Measurements from ENCODE around the gene SCFD2.
"Not testable (repeated sequence)": the region's sequence is repeated elsewhere in the genome, so short reads cannot be mapped to it uniquely, and the experiment has no call there.

SCFD2 gene

GRCh38 chr4:53194727-53195126, 171.1 kb downstream of the SCFD2 start:
- no peak for DNase-seq (ENCODE audit: extremely low read depth in 1 of 2, low read depth in 1 of 2)

- no peak for DNase-seq (ENCODE audit: extremely low read depth in 1 of 2, low read depth in 1 of 2)
These were observed 172.8 kb downstream of the SCFD2 start for GRCh38 chr4:53193111-53193510.

GRCh38 chr4:53192496-53192895, 173.4 kb downstream of the SCFD2 start:
- DNase-seq (ENCODE audit: extremely low read depth in 1 of 2, low read depth in 1 of 2): no peak

- DNase-seq (ENCODE audit: extremely low read depth in 1 of 2, low read depth in 1 of 2): no peak
These were observed 173.9 kb downstream of the SCFD2 start for GRCh38 chr4:53191997-53192396.

GRCh38 chr4:53189011-53189410, 176.8 kb downstream of the SCFD2 start:
- DNase-seq (ENCODE audit: extremely low read depth in 1 of 2, low read depth in 1 of 2): no peak

GRCh38 chr4:53186714-53187358, 179.0 kb downstream of the SCFD2 start:
- no peak for DNase-seq (ENCODE audit: extremely low read depth in 1 of 2, low read depth in 1 of 2)

GRCh38 chr4:53185869-53186585, 179.8 kb downstream of the SCFD2 start:
- no peak for DNase-seq (ENCODE audit: extremely low read depth in 1 of 2, low read depth in 1 of 2)

GRCh38 chr4:53183754-53184153, 182.1 kb downstream of the SCFD2 start:
- DNase-seq (ENCODE audit: extremely low read depth in 1 of 2, low read depth in 1 of 2): no peak

- DNase-seq (ENCODE audit: extremely low read depth in 1 of 2, low read depth in 1 of 2): not testable (repeated sequence)
These were observed 188.1 kb downstream of the SCFD2 start for GRCh38 chr4:53177751-53178150.

GRCh38 chr4:53175640-53176039, 190.2 kb downstream of the SCFD2 start:
- DNase-seq (ENCODE audit: extremely low read depth in 1 of 2, low read depth in 1 of 2): no peak

GRCh38 chr4:53174823-53175222, 191.0 kb downstream of the SCFD2 start:
- no peak for DNase-seq (ENCODE audit: extremely low read depth in 1 of 2, low read depth in 1 of 2)

GRCh38 chr4:53173576-53173975, 192.3 kb downstream of the SCFD2 start:
- DNase-seq (ENCODE audit: extremely low read depth in 1 of 2, low read depth in 1 of 2): no peak

GRCh38 chr4:53171797-53172196, 194.1 kb downstream of the SCFD2 start:
- no peak for DNase-seq (ENCODE audit: extremely low read depth in 1 of 2, low read depth in 1 of 2)

GRCh38 chr4:53169695-53170617, 195.9 kb downstream of the SCFD2 start:
- no peak for DNase-seq (ENCODE audit: extremely low read depth in 1 of 2, low read depth in 1 of 2)

- no peak for DNase-seq (ENCODE audit: extremely low read depth in 1 of 2, low read depth in 1 of 2)
These were observed 197.6 kb downstream of the SCFD2 start for GRCh38 chr4:53168228-53168627.

- DNase-seq (ENCODE audit: extremely low read depth in 1 of 2, low read depth in 1 of 2): no peak
These were observed 202.9 kb downstream of the SCFD2 start for GRCh38 chr4:53162969-53163368.

- DNase-seq (ENCODE audit: extremely low read depth in 1 of 2, low read depth in 1 of 2): no peak
These were observed 204.0 kb downstream of the SCFD2 start for GRCh38 chr4:53161787-53162433.

- DNase-seq (ENCODE audit: extremely low read depth in 1 of 2, low read depth in 1 of 2): no peak
These were observed 204.6 kb downstream of the SCFD2 start for GRCh38 chr4:53161051-53161786.

- no peak for DNase-seq (ENCODE audit: extremely low read depth in 1 of 2, low read depth in 1 of 2)
These were observed 209.0 kb downstream of the SCFD2 start for GRCh38 chr4:53156896-53157295.

GRCh38 chr4:53152467-53152866, 213.4 kb downstream of the SCFD2 start:
- DNase-seq (ENCODE audit: extremely low read depth in 1 of 2, low read depth in 1 of 2): no peak

GRCh38 chr4:53151489-53151788, 214.4 kb downstream of the SCFD2 start:
- no peak for DNase-seq (ENCODE audit: extremely low read depth in 1 of 2, low read depth in 1 of 2)

Data from activated CD8-positive, alpha-beta memory T cell treated with anti-CD3 and anti-CD28 coated beads for 1 hour (primary cell).